ENCODE results near the gene KRTAP10-4.

Gene KRTAP10-4

GRCh38 chr21:44618909-44619308, 45.4 kb downstream of the KRTAP10-4 start:
- DNase-seq = peak; percentile 55

DNA sequence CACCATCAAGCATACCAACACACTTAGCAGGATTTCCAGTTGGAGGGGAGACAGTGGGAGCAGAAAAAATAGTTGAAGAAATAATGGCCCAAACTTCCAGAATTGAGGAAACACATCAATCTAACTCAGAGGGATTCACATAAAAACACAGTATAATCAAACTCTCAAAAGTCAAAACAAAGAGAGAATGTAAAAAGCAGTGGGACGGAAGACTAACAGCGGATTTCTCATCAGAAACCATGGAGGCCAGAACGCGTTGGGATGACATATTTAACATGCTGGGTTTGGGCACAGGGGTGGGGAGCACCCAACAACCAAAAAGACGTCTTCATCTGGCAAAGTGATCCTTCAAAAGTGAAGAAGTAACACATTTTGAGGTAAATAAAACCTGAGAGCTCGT, 46.4 kb downstream of the KRTAP10-4 start:
- DNase-seq = no peak

DNA sequence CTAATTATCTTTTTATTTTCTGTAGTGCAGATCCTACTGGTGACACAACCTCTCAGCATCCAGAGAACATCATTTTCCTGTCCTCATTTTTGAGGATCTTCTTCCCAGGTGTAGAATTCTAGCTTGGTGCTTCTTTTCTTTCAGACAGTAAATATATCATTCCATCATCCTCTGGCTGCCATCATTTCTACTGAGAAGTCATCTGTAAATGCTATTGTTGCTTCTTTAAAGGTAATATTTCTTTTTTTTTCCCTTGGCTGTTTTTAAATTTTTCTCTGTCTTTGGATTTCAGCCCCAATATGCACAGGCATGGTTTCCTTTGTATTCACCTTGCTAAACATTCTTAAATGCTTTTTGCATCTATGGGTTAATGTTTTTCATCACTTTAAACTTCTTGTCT, 50.0 kb downstream of the KRTAP10-4 start:
- no peak for DNase-seq

Measured in stimulated activated naive CD4-positive, alpha-beta T cell treated with Interleukin-2 at 50 U/mL for 16 hours (primary cell).